Left hindlimb (tissue), 1 donor: ENCODE data around the gene TCF7L2.
A peak's percentile ranks its signal among the peaks of the same experiment; 100 is the strongest.

Experiments
- DNase-seq: peaks from one replicate; pipeline ENCODE4 v3.0.0-alpha.2; 2018

TCF7L2 gene

DNA sequence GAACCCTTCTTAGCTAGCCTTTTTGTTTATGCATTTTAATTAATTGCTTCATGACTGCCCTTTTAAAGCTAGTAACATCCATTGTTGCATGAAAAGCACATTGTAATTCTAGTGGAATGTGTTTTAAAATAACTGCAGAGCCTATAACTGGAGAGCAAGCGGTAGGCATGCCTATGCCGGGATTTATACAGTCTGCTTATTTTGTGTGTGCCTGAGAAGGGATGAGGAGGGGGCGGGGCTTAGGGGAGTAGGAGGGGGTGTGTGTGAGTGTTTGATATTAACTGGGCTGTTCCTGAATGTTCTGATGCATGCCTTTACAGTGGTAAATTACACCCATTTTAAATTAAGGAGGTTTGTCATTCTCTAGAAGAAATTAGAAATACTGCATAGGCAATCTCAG lies 208.1 kb downstream of the TCF7L2 start:
- DNase-seq: no peak

DNA sequence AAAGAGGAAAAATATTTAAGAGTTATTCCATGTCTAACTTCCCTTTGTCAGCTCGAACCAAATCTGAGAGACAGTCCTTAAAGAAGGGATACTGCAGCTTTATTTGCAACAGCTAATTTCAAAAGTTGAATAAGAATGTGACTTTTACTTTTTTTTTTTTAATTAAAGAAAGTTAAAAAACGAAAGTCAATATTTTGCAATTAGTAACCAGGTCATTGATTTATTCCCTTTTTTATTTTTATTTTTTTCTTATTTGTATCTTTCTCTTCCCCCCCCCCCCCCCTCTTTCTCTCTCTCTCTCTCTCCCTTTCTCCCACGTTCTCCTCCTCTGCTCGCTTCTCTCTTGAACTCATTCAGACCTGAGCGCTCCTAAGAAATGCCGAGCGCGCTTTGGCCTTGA lies 209.5 kb downstream of the TCF7L2 start:
- DNase-seq: no peak

DNA sequence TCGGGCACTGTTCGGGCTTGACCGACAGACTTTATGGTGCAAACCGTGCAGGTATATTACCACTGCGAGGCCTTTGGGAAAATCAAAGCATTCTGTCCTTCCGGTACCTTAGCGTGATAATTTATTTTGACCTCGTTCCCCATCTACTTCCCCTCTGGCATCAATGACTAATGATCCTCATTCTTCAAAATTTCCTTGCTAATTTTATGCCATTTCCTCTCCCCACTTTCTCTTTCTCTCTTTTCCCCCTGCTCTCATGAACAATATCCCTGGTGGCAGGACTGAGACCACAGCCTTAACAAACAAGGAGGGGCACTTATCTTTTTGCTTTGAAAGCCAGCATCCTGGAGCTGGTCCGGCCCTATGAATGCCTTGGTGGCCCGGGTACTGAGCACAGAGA lies 210.6 kb downstream of the TCF7L2 start:
- DNase-seq: no peak

DNA sequence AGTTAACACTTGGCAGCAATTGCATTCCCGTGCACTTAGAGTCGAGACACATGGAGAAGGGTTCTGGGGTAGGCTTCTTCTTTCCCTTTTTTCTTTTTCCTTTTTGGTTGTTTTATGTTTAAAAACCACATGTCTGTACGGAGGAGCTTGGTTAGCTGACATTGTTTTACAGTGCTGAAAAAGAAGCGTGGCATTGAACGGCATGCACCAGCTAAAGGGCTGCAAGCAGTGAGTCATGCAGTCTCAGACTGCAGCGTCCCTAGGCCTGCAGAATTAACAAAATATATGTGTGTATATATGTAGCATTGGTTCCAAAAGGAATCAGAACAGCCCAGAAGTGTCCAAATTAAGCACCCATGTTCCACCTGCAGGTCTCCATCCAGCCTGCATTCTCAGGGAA lies 211.0 kb downstream of the TCF7L2 start:
- no peak for DNase-seq

DNA sequence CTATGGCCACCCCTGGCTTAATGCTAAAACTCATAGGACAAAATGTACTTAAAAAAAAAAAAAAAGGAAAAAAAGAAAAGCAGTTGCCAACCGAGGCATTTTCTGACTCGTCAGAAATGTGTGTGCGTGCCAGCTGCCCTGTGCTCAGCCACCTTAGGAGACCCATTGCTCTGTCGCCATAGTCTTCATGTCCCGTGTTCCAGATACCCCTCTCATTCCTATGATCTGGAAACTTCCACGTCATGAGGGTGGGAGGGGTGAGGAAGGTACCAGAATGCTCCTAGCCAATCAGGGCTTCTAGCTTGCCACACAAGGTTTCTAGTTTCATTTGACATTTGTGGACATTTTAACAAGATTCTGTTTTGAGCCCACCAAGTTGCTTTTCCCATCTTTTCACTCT lies 212.9 kb downstream of the TCF7L2 start:
- DNase-seq: no peak

DNA sequence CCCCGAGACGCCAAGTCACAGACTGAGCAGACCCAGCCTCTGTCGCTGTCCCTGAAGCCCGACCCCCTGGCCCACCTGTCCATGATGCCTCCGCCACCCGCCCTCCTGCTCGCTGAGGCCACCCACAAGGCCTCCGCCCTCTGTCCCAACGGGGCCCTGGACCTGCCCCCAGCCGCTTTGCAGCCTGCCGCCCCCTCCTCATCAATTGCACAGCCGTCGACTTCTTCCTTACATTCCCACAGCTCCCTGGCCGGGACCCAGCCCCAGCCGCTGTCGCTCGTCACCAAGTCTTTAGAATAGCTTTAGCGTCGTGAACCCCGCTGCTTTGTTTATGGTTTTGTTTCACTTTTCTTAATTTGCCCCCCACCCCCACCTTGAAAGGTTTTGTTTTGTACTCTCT lies 215.6 kb downstream of the TCF7L2 start:
- DNase-seq: no peak

DNA sequence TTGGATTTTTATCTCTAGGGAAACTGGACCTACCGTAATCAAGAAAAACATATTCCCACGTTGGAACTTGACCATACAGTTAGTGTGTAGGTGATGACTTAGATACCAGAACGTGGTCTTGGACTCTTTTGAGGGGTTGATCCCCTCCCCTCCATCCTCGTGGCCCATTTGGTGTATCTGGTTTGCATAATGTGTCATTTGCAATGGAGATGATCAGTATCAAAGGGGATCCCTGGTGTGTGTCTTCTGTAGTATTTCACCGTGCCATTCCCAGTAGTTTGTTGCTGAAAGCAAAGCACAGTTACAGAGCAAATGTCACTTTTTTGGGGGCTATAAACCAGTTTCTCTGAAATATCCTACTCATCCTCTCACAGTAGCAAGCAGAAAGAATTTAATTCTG lies 217.7 kb downstream of the TCF7L2 start:
- DNase-seq: no peak

DNA sequence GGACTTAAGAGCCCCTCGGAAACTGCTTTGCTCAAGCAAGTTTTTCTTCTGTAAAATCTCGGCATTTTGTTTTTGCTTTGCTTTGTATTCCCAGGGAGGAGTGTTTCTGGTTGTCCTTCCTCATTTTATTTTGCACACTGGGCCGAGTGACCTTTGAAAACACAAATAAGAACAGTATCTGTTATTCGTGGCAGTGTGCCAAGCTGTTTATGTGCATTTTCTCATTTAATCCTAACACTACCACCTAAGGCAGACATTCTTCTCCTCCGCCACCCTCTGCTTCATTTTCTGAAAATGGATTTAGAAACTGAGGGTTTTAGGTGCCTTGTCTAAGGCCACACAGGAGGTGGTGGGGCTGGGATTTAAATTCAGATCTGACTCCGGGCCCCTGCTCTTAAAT lies 218.5 kb downstream of the TCF7L2 start:
- DNase-seq: no peak

DNA sequence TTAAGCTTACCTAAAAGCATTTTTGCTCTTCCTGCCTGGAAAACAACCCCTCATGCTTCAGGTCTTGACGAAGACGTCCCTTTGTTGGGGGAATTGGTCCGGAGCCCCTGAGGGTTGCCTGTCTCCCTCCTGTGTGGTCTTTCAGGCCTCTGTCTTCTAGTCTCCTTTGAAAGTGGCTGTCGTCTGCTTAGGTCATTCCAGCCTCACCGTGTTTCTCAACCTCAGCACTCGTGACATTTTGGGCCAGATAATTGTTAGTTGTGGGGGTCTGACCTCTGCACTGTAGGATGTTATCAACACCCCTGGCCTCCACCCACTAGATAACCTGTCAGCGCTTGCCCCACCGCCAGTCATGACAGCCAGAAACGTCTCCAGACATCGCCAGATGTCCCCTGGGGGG lies 219.1 kb downstream of the TCF7L2 start:
- no peak for DNase-seq

DNA sequence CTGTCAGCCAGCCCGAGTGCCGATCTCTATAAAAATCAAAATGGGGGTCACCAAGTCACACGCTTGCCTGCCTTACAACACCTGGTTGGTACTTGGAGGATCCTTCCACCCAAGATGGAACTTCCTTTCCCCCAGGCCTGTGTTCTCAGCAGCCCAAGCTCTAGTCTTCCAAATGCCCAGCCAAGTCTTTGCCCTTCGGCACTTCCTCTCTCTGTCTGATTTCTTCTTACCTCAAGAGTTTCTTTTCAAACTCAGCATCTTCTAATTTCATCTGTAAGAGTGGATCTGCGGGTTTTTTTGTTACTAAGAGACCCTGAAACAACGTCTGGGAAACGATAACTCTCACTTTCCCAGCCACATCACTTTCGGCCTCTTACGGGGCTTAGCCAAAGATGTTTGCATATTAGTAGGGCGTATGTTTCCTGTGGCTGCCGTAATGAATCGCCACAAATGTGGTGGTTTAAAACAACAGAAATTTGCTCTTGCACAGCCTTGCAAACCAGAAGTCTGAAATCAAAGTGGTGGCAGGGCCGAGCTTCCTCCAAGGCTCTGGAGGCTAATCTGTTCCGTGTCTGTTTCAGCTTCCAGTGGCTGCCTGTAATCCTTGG lies 219.9 kb downstream of the TCF7L2 start:
- DNase-seq: no peak

DNA sequence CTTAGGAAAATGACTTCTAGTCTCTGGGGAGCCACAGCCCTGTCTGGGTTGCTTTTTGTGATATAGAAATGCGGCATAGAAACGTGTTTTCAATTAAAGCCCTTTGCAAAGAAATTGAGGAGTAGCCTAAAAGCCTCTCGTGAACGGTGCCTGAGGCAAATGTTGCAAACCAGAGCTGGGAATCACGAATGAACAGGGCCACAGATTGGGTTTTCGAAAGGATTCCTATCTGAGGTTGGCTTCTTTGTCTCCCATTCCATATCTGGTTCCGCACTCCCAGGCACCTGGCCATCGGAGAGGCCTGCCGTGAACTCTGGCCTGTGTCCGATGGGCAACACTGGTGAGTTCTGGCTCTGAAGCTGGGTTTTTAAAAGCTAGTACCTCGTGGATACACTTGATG lies 221.6 kb downstream of the TCF7L2 start:
- DNase-seq: no peak

DNA sequence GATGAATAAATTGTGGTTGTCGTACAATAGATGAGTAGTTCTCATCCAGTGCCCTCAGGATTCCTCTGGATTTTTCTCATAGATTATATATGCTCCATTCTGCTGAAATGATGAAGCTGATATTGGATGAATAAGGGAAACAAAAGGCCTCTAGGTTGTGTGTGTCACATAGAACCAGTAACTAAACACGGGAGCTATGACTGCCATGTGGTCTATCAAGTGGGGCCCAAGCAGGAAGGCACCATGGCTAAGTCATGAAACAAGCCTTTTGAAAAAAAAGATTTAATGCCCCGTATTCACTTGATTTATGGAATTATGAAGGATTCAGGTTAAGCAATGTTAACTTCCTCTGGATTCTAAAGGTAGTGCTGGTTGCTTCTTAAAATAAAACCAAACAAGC lies 225.1 kb downstream of the TCF7L2 start:
- no peak for DNase-seq

DNA sequence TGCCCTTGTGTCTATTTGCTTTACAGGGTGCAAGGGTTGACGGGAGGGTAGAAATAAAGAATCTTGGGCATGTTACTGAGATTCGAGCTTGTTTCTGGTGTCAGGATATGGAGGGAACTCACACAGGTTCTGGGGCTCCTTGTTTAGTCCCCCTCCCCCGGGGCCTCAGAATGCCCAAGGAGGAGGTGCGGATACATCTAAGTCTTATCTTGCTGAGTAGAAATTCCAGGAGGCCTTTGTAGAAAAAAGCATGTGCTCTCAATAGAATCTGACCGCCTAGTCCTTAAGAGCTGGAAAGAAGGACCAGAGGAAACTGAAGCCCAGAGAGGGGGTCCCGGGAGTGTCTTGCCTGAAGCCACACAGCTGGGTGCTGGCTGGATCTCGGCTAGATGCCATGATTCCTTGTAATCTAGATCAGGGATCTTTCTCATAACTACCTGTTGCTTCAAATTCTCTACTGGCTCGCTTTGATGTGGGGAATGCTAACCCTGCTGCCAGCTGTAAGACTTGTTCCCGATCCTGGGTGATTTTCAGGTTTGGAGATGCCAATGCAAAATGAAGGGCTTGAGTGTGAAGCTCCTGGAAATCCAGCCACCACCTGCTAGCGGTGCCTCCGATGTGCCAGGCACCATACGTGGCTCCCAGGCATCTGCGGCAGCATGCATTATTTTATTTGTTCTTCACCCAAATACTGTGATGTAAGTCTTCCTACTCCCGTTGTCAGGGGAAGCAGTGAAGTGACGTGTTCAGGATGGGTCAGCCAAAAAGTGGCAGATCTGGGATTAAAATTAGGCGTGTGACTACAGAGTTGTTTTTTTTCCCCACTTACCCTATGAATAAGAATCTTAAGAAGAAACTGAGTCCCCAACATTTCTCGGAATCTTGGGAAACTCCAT lies 226.0 kb downstream of the TCF7L2 start:
- DNase-seq: no peak

DNA sequence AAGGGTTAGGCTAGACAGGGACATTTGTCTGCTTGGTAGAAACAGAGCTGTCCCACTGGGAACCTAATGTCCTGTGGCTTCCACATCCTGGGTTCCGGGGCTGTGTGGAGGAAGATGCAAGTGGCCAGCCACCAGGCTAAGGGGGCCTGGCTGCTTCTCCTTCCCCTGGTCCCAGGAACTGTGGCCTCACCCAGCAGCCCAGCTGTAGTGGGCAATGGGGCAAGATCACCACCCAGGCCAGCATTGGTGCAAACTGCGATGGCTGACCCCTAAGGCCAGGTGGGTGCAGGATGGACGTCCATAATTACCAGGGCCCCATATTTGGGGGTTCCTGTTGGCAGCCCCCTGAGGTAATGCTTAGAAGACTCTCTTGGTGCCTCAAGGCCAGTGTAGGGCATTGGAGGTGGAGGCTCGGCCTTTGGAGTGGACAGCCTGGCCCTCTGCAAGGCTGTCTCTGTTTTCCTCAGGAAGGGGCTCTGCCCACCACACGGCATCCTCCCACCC lies 226.7 kb downstream of the TCF7L2 start:
- no peak for DNase-seq

DNA sequence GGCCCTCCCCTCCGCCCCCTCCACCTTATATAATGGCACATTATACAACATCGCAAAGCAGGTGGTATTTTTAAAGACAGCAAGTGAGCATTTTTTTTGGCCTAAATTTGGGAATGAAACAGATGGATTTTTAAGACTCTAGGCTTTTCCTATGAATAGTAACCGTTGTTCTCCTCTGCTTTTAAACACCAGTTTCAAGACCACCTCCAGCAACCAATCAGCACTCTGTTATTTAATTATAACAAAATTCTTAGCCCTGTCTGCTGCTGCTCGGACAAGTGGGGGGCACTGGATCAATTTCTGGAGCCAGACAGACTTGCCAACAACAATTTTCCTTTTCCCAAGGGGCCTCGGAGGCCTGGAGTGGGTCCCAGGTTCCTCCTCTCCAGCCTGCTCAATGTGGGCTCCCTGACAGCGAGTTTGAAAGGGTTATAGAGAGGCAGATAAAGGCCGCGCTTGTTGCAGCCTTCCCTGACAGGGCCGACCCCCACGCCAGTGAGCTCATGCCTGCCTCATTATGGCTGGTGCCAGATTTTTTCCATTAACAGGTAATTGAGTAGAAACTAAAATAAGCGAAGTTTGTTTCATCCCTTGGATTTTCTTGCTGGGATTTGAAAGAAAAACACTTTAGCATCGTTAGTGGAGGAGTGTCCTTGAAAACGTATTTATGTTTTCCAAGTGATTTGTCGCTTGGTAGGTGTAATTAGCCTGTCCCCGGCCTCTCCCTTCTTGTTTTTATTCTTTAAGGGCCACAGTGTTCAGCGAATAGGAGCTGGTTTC lies 227.3 kb downstream of the TCF7L2 start:
- peak; percentile 77 for DNase-seq

DNA sequence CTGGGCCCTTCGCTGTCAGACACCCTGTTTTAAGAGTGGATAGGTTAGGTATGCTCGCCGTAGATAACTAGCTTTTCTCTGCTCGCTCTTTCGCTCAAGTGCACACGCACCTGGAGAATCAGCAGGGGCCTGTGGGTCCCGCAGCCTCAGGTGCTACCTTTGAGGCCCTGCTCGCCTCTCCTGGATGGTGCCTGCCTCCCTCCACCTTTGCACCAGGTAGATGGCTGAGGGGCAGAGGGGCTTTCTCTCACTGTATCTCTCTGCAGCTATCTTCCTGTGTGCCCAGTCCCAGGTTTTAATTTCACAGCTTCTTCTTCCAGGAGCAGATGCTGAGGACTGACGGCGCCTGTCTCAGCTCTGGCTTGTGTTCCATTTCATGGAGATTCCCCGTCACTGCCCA lies 227.9 kb downstream of the TCF7L2 start:
- no peak for DNase-seq

DNA sequence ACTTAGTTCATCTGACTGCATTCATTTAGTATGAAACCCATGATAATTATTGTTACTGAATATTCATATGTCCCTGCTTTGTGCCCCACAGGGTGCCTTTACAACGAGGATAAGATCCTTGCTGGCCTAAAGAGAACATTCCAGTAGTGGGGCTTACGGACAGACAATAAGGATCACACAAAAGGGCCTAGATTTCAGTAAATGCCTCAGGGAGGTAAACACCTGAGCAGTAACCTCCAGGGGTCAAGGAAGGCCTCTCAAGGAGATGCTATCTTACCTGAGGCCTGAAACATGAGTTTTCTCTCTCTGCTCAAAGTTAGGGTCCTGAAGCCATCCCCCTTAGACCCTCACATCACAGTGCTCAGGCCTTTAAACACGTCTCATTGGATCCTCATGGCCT lies 228.7 kb downstream of the TCF7L2 start:
- no peak for DNase-seq

DNA sequence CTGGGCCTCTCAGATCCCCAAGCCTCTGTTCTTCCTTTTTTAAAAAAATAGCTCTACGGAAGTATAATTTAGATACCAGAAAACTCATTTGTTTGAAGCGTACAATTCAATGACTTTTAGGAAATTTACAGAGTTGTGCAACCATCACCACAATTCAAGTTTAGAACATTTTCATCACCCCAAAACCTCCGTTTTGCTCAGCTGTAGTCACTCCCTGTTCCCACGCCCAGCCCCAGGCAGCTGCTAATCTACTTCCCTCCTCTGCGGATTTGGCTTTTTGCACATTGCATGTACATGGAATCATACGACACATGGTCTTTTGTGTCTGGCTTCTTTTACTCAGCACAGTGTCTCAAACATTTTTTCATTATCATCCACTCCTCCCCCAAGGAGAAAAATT lies 229.2 kb downstream of the TCF7L2 start:
- DNase-seq: no peak

DNA sequence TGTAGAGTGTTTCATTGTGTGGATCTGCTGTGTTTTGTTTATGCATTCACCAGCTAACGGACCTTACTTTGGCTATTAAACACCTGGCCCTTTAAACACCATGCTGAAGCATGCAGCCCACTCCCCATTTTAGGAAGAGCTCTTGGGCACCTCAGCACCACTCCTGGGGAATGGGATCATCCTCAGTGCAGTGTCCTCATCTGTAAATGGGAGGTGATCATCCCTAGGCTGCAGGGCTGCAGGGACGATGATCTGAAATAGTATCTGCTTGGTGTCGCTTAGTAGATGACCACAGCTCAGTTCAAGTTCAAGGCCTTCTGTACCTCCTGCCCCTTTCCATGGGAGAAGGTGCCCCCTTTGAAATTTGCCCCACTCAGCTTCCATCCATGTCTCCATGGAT lies 229.9 kb downstream of the TCF7L2 start:
- DNase-seq: no peak

DNA sequence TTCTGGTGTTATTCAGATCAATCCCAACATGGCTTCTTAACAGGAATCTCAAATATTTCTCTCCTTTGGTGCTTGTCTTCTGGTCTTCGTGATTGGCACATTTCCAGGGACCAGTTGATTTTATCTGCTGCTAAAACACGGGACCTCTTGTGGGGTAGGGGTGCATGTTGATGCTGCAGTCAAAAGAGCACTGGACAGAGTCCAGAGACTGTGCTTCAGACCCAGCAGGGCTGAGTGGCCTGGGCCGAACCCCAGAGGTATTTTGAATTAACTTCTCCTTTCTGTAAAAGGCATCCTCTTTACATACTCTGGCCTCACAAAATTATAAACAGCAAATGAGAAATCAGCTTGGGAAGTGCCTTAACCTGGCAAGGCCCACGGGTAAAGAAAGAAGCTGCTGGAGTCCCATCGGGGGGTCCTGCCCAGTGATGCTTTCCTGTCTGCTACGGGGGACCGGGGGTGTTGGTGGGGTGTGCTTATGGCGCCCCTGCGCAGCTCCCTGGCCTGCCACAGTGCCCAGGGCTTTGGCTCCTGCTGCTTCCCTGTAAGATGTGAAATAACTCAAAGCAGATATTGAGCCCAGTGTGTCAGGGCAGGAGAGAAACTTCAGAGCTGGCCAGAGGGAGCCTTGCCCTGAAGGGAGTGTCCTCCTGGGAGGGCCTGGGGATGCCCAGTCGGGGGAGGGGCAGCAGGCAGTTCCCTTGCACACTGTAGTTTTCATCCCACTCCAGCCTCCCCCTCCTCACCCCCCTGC lies 230.5 kb downstream of the TCF7L2 start:
- DNase-seq: no peak

DNA sequence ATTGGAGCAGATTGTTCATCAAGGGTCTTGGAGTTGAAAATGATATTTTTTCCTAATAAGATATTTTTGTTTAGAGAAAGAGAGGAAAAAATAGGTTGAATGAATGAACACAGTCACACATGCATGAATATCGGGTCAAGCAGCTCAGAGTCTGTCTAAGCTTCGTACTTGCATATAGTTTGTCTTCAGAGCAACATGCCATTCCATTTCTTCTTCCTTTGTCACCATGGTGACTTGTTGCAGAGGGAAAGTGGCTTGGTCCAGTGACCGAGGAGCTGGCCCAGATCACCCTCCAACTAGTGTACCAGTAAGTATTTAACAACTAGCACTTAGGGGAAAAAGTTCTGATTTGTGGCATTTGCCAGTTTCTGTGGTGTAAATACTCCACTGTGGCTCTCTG lies 232.1 kb downstream of the TCF7L2 start:
- no peak for DNase-seq

DNA sequence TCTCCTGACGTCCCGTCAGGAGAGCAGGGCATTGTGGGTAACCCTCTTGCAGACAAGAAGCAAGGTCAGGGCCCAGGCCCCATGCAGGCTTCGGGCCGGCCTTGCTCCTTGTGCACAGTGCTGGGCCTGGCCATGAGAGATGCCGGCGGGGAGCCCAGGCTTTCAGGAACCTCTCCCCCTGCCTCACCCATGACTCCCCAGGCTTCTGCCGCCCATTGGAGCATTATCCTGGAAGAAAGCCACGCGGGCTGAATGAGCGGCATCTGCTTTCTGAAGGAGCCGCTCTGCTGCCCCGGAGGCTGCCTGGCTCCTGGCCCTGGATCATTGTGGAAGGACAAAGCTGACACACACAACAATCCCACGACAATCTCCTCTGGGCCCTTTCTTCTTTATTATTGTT lies 233.5 kb downstream of the TCF7L2 start:
- no peak for DNase-seq
